Astrocyte of the cerebellum (primary cell): Measurements from ENCODE around the gene YPEL1.

Experiments
- DNase-seq: peaks from one replicate; pipeline ENCODE4 v3.0.0-alpha.2; 2011; ENCODE audit warnings: low read depth
- H3K4me3 ChIP-seq: 2 replicates; pipeline ENCODE4 v1.5.1; 2011; ENCODE audit warnings: mild to moderate bottlenecking, low read depth, low read length, moderate library complexity
- in situ Hi-C: cut with HindIII; loops from 2 replicates; pipeline ENCODE4 v1.10.0; 2017; ENCODE audit warnings: low sequenced_read_pairs
- TF ChIP-seq, protein P1 (sequence below): IDR thresholded peaks from 2 replicates; pipeline ENCODE4 v1.5.1; 2012; ENCODE audit warnings: low read length, low read depth, moderate library complexity, mild to moderate bottlenecking; ENCODE audit errors: missing control alignments

The YPEL1 gene

DNA sequence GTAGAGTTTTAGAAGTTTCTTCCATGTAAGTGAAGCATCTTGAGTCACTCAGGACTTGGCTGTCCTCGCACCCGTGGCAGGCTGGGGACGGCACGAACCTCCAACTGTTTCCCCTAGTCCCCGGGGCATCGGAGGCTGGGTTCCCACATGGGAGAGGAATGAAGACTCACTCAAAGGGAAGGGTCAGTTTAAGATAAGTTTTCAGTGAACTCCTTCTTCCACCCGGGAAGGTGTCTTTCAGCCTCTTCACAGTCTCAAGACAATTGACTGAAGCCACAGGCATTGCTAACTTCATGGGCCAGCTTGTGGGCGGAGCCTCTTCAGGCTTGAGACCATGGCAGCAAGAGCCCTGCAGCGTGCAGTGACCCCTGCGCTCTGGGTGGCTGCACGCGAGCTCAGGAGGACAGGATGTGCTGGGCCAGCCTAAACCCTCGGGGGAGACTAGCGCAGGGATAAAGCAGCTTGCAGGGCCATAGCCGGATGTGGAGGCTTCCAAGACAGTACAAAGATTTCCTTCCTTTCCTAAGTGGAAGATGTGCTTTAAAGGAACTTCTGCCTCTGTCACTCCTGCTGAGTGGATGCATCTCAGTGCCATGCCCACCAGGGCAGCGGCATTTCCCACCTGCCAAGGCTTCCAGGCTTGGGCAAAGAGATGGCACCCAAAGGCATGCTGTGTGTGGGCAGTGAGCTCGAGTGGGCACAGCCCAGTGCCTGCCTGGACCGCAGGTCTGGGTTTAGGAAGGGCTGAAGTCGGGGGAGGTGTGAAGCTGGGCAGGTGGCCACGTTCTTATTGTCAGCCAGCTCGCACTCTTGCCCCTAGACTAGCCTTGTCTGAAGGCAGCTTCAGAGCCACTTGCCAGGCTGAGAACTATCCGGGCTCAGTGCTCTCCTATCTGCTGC lies 36.9 kb downstream of the YPEL1 start:
- TF ChIP-seq, protein P1, sequence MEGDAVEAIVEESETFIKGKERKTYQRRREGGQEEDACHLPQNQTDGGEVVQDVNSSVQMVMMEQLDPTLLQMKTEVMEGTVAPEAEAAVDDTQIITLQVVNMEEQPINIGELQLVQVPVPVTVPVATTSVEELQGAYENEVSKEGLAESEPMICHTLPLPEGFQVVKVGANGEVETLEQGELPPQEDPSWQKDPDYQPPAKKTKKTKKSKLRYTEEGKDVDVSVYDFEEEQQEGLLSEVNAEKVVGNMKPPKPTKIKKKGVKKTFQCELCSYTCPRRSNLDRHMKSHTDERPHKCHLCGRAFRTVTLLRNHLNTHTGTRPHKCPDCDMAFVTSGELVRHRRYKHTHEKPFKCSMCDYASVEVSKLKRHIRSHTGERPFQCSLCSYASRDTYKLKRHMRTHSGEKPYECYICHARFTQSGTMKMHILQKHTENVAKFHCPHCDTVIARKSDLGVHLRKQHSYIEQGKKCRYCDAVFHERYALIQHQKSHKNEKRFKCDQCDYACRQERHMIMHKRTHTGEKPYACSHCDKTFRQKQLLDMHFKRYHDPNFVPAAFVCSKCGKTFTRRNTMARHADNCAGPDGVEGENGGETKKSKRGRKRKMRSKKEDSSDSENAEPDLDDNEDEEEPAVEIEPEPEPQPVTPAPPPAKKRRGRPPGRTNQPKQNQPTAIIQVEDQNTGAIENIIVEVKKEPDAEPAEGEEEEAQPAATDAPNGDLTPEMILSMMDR: no peak
- in situ Hi-C loops: no loop called here
- no peak for DNase-seq
- no peak overlapping the region for H3K4me3 ChIP-seq

DNA sequence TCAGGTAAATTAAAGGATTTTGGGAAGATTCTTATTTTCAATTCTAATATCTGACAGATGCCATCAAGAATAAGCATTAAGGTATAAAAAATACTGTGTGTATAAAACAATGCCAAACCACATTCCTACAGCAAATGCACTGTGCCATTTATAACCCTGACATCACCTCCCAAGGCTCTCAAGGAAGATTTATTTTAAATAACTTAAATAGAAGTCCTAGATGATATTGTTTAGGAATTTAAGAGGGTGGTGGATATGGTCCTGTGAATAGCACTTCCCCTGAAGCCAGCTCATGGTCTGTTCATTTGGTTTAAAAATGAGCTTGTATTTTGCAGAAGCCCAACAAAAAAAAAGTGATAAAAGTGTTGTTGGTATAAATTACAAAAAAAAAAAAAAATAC lies 37.7 kb downstream of the YPEL1 start:
- DNase-seq: peak; percentile 5
- in situ Hi-C loops: no loop called here
- H3K4me3 ChIP-seq: no peak overlapping the region
- TF ChIP-seq, protein P1: no peak

DNA sequence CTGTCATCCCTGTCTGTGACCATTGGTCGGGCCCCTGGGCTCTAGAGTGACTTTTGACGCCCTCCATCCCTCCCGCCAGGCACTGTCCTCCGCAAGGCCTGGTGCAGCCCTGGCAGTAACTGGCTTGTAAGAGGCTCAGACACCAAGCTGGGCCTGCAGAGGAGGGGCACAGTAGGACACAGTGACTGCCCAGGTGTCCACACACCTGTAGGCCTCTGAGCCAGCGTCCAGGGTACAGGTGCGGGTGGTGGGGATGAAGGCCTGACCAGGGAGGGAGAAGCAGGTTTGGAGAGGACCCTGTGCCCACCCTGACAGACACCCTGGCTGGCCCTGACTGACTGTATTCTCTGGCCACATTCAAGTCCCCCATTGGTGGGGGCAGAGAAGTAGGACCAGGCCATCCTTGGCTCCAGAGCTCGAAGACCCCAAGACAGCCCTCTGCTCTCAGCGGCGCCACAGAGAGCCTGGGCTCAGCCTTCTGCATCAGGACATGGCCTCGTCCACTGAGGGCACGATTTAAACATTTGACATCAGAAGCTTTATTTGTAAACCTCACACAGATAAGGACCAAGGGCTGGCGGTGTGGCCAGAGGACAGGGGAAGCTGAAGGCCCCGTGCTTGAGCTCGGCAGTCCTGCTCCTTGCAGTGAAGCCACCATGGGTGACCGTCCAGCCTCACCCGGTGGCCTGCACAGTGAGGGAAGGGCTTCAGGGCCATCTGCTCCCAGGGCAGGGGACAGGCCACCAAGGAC lies 38.4 kb downstream of the YPEL1 start:
- in situ Hi-C loops: no loop called here
- no peak for DNase-seq
- TF ChIP-seq, protein P1: no peak
- H3K4me3 ChIP-seq: no peak overlapping the region

DNA sequence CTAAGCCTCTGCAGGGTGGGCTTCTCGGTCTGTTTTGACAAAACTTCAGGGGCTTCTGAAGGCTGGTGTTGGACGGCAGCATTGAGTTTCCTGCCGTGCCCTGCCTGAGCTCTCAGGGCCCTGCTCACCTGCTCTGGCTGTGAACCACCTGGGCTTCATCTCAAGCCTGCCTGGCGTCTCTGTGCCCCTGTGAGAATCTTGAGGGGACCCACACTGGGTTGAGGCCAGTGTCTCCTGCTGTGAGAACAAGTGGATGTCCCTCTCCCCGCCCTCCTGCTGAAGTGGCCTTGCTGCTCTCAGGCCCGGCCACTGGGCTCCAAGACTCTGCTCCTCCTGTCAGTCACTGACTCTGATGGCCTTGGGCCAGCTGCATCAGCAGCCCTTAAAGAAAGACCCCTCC lies 39.5 kb downstream of the YPEL1 start:
- DNase-seq: no peak
- in situ Hi-C loops: no loop called here
- TF ChIP-seq, protein P1: no peak
- no peak overlapping the region for H3K4me3 ChIP-seq

DNA sequence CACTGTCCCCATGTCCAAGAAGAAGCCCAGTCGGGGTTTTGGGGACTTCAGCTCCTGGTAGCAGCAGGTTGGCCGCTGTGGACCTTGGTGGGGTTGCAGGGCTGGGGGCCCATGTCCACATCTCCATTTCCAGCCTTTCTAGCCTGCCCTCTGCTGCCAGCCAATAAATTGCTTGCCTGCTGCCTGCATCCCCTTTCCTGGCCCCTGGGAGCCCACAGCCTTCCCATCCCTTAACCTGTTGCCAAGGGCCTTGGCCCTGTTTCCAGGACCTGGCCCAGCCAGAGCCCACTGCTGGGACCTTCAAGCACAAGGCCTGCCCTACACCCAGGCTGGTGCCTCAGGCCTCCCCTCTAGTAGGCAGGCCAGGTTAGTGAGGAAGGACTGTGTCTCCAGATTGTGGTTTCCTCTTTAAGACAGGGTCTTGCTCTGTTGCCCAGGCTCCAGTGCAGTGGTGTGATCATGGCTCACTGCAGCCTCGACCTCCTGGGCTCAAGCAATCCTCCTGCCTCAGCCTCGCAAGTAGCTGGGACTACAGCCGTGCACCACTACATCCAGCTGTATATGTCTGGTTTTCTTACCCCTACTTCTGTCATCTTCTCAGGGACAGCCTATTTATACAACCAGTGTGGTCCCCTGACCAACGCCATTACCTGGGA lies 40.0 kb downstream of the YPEL1 start:
- in situ Hi-C loops: no loop called here
- TF ChIP-seq, protein P1: no peak
- no peak overlapping the region for H3K4me3 ChIP-seq
- no peak for DNase-seq

DNA sequence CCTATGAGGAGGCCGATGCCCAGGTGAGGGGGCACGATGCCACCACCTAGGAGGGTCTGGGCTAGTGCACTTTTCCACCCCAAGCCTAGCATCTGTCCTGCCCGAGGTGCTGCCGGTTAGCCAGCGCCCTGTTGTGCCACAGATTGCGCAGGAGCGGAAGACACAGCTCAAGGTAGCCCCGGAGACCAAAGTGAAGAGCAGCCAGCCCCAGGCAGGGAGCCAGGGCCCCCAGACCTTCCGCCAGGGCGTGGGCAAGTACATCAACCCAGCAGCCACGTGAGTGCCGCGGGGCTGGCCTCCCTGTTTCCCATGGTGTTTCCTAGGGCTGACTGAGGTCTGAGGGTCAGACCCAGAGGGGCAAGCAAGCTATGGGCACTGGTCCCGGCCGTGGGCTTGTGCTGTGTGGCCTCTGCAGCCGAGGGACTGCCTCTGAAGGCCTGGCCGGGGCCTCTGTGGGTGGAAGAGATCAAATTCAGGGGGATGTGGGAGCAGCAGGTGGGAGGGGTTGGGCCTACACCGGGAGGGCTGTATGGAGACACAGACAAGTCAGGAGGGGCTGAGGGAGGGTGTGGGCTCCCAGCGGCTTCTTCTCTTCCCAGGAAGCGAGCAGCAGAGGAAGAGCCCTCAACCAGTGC lies 40.7 kb downstream of the YPEL1 start:
- in situ Hi-C loops: no loop called here
- no peak for DNase-seq
- TF ChIP-seq, protein P1: no peak
- H3K4me3 ChIP-seq: no peak overlapping the region
